RWPE2 (cell line): ENCODE data around the gene EAF1.

ENCODE experiments used
- ATAC-seq: fragments of 200-7000 bp; cut with Tn5 transposase; 3 replicates; pipeline ENCODE4 v1.9.1; 2021; ENCODE audit warnings: low read depth
- DNase-seq: peaks from one replicate; pipeline ENCODE4 v3.0.0-alpha.2; 2020; ENCODE audit warnings: low spot score
- H3K27ac ChIP-seq: fragments of 450-650 bp; 2 replicates; pipeline ENCODE4 v1.5.1; 2017; ENCODE audit warnings: mild to moderate bottlenecking; ENCODE audit not compliant: poor library complexity, severe bottlenecking
- H3K27me3 ChIP-seq: fragments of 250-450 bp; sonication (Bioruptor Pico); 2 replicates; pipeline ENCODE4 v1.5.1; 2021; ENCODE audit warnings: mild to moderate bottlenecking, moderate library complexity; ENCODE audit not compliant: insufficient read depth, poor library complexity, severe bottlenecking
- H3K36me3 ChIP-seq: fragments of 250-450 bp; sonication (Bioruptor Pico); 2 replicates; pipeline ENCODE4 v1.5.1; 2020; ENCODE audit warnings: low read depth, mild to moderate bottlenecking, moderate library complexity
- H3K4me1 ChIP-seq: fragments of 250-450 bp; sonication (Bioruptor Pico); 2 replicates; pipeline ENCODE4 v1.5.1; 2021; ENCODE audit warnings: mild to moderate bottlenecking, moderate library complexity; ENCODE audit not compliant: insufficient read depth, poor library complexity, severe bottlenecking
- H3K4me3 ChIP-seq: fragments of 250-450 bp; sonication (Bioruptor Pico); 2 replicates; pipeline ENCODE4 v1.5.1; 2021; ENCODE audit warnings: mild to moderate bottlenecking, moderate library complexity; ENCODE audit not compliant: severe bottlenecking
- H3K9me3 ChIP-seq: fragments of 250-450 bp; sonication (Bioruptor Pico); 2 replicates; pipeline ENCODE4 v1.5.1; 2021; ENCODE audit warnings: mild to moderate bottlenecking, moderate library complexity; ENCODE audit not compliant: severe bottlenecking
- TF ChIP-seq, protein P1 (sequence below): fragments of 450-650 bp; IDR thresholded peaks from one replicate; pipeline ENCODE4 v1.5.1; 2017; ENCODE audit warnings: mild to moderate bottlenecking, moderate library complexity; ENCODE audit not compliant: poor library complexity, severe bottlenecking

Gene EAF1

DNA sequence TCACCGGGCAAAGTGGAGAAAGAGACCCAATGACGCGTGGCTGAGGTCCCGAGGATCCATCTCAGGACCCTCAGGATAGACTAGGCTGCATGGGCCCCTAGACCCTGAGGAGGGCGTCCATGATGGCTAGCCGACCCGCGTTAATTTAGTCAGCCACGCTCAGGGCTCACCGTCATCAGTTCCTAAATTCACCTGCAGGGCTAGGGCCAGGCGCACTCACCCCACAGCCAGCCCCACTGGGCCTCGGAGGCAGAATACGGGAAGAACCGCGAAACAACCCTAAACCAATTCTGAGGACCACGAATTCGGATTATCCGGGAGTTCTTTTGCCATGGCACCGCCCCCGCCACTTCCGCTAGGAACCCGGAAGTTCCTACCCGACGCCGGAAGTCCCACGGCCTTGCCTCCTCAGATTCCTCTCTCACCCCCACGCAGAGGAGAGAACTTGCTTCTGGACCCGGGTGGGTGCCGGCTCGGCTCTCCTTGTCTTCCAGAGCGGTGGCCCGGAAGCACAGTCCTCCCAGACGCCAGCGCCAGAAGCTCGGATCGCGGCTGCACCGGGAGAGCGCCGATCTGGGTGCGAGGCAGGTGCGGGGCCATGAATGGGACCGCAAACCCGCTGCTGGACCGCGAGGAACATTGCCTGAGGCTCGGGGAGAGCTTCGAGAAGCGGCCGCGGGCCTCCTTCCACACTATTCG, at the start of gene EAF1, which contains the start of gene METTL6:
Gene EAF1, plus strand, starts transcription at position 417 of the 699 bp plus-strand sequence. Its CDS starts 182 bp downstream, at position 599.
Gene METTL6, minus strand, starts transcription at position 363 of the 699 bp plus-strand sequence. CDS start 1,033 bp downstream, outside the sequence.
- Histone ChIP-seq H3K4me3 (peak within 1 kb of the TSS; percentile 86), H3K36me3 (peaks cover 70% of the 10 kb centered on the region), H3K27me3 (no peaks in the 10 kb centered on the region), H3K27ac (peak within 1 kb of the TSS; percentile 31), H3K4me1 (peaks cover 10% of the 10 kb centered on the region), H3K9me3 (no peaks in the 10 kb centered on the region)
- peak; percentile 79 for DNase-seq
- TF ChIP-seq, protein P1, sequence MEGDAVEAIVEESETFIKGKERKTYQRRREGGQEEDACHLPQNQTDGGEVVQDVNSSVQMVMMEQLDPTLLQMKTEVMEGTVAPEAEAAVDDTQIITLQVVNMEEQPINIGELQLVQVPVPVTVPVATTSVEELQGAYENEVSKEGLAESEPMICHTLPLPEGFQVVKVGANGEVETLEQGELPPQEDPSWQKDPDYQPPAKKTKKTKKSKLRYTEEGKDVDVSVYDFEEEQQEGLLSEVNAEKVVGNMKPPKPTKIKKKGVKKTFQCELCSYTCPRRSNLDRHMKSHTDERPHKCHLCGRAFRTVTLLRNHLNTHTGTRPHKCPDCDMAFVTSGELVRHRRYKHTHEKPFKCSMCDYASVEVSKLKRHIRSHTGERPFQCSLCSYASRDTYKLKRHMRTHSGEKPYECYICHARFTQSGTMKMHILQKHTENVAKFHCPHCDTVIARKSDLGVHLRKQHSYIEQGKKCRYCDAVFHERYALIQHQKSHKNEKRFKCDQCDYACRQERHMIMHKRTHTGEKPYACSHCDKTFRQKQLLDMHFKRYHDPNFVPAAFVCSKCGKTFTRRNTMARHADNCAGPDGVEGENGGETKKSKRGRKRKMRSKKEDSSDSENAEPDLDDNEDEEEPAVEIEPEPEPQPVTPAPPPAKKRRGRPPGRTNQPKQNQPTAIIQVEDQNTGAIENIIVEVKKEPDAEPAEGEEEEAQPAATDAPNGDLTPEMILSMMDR = no peak
- ATAC-seq = peak; percentile 81

DNA sequence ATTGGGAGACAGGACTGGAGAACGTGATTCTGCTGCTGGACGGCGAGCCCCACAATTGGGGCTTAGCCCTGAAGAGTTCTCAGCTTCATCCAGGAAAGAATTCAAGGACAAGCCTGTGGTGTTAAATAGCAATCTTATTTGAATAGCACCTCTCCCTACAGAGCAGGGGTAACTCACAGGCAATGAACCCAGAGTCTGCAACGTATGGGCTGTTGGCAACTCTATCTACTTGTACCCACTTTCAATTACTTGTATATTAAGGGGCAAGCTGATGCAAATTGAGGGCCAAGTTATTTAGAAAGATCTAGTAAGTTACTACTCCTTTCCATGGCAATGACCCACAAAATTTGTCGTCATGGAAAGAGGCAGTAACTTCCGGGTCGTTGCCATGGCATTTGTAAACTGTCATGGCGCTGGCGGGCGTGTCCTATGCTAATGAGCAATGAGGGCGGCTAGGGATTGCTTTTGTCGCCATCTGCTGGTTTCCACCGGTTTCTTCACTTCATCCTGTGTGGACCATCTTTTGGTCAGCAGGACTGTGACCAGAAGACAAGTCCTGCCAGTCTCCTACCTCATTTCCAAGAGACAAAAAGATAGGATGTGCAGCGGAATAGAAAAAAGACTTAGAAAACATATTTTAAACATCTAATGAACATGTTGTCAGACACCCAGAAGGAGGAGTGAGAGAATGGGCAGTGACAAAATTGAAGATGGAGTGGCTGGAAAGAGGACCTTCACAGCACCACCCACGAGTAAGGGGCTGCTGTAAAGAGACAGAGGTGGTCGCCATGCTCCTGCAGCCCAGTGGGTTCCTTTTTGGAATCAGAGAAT, 49.2 kb upstream of the EAF1 start:
- DNase-seq (peak; percentile 88), ATAC-seq (peak; percentile 98)
- Histone ChIP-seq H3K4me3 (no peak overlapping the region), H3K9me3 (no peaks in the 10 kb centered on the region), H3K36me3 (no peaks in the 10 kb centered on the region), H3K4me1 (no peaks in the 10 kb centered on the region), H3K27ac (no peak overlapping the region), H3K27me3 (no peaks in the 10 kb centered on the region)
- TF ChIP-seq, protein P1 = peak; percentile 92

DNA sequence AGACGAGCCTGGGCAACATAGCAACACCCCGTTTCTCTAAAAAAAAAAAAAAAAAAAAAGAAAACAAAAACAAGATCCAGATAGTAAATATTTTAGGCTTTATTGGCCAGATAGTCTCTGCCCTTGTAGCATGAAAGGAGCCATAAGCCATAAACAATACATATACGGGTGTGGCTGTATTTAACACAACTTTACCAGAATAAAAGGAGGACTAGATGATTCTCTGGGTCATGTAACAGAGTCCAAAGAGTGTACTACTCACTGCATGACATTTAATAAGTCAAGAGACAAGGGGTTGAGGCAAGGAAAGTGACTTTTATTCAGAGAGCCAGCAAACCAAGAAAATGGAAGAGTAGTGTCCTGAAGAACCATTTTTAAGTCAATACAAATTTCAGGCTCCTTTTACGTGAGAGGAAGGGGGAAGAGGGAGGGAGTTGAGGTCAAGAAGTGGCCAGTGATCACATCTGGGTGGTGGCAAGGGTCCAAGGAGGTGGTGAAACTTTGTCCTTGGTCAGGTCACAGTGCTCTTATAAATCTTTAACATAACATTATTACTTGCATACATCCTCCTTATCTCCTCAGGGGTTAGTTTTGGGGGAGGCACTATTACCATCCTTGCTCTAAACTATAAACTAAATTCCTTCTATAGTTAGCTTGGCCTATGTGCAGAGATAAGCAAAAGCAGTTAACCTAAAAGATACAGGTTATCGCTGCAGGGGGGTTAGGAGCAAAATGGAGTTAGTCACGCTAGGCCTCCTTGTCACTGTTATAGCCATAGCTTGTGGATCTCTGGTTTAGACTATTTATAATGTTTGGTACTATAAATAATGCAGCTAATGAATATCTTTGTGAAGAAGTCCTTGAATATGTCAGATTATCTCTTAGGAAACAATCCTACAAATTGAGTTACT, 46.2 kb upstream of the EAF1 start:
- no peaks in the 10 kb centered on the region for H3K36me3 ChIP-seq
- ATAC-seq = no peak
- TF ChIP-seq, protein P1 = no peak
- DNase-seq = no peak
- H3K9me3 ChIP-seq = no peaks in the 10 kb centered on the region
- no peak overlapping the region for H3K4me3 ChIP-seq
- no peak overlapping the region for H3K27ac ChIP-seq
- no peaks in the 10 kb centered on the region for H3K27me3 ChIP-seq
- no peaks in the 10 kb centered on the region for H3K4me1 ChIP-seq

- DNase-seq = no peak
- Histone ChIP-seq H3K36me3 (no peaks in the 10 kb centered on the region), H3K27me3 (no peaks in the 10 kb centered on the region), H3K4me1 (no peaks in the 10 kb centered on the region), H3K4me3 (no peak overlapping the region), H3K9me3 (no peaks in the 10 kb centered on the region), H3K27ac (no peak overlapping the region)
- TF ChIP-seq, protein P1 = no peak
- no peak for ATAC-seq
Observed at GRCh38 chr3:15382405-15382923, 44.9 kb upstream of the EAF1 start.
